ENCODE results near the gene NAA50.

GRCh38 chr3:113707835-113708234, 38.2 kb downstream of the NAA50 start:
- TF ChIP-seq, protein P1, sequence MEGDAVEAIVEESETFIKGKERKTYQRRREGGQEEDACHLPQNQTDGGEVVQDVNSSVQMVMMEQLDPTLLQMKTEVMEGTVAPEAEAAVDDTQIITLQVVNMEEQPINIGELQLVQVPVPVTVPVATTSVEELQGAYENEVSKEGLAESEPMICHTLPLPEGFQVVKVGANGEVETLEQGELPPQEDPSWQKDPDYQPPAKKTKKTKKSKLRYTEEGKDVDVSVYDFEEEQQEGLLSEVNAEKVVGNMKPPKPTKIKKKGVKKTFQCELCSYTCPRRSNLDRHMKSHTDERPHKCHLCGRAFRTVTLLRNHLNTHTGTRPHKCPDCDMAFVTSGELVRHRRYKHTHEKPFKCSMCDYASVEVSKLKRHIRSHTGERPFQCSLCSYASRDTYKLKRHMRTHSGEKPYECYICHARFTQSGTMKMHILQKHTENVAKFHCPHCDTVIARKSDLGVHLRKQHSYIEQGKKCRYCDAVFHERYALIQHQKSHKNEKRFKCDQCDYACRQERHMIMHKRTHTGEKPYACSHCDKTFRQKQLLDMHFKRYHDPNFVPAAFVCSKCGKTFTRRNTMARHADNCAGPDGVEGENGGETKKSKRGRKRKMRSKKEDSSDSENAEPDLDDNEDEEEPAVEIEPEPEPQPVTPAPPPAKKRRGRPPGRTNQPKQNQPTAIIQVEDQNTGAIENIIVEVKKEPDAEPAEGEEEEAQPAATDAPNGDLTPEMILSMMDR (IDR thresholded peaks at IDR 0.05; ENCODE audit: low read length), result no peak
- no peak for TF ChIP-seq EZH2 (IDR thresholded peaks at IDR 0.05; ENCODE audit: borderline replicate concordance, low read length)
